ENCODE results near the gene GNGT1. TPM values are rescaled to one million over a fixed set of nuclear protein-coding genes. Genes with fewer than 3 reads are reported as not detected.

Gene GNGT1
- total RNA-seq, 2 donors from 2014 or later, result 0.22 TPM; not detected in 1

DNA sequence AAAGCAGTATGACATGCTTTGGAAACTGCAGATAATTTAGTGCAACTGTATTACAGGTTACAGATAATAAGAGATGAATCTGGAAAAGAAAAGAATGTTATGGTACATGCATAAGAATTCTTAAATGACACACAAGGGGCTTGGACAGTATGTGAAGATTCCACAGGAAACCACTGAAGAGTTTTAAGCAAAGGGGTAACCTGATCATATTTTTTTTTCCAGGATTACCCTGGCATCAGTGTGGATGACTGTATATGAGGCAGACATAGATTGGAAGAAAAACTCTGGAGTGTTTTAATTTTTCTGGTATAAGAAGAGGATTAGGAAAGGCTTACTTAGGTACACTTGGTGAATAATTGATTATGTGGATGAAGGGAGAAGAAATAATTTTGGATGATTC, 23.9 kb upstream of the GNGT1 start:
- Histone ChIP-seq H3K9me3 (ENCODE audit: control insufficient read depth, low read length) (peaks cover 9% of the 10 kb centered on the region), H3K4me1 (ENCODE audit: control insufficient read depth, insufficient read depth, low read length) (no peaks in the 10 kb centered on the region), H3K4me3 (ENCODE audit: low read length) (no peak overlapping the region), H3K27me3 (ENCODE audit: control insufficient read depth, insufficient read depth, low read length, poor library complexity, severe bottlenecking) (no peaks in the 10 kb centered on the region), H3K27ac (ENCODE audit: low read depth, low read length) (no peak overlapping the region), H3K36me3 (ENCODE audit: control insufficient read depth, insufficient read depth, low read length) (no peaks in the 10 kb centered on the region), H3K9ac (ENCODE audit: extremely low read depth, low read length, poor library complexity, severe bottlenecking) (no peak overlapping the region)
- Mint-ChIP-seq H3K36me3 (ENCODE audit: low read depth) (no peaks in the 10 kb centered on the region), H3K9me3 (peaks cover 7% of the 10 kb centered on the region), H3K27me3 (ENCODE audit: insufficient read depth) (peaks cover 2% of the 10 kb centered on the region), H3K27ac (no peak overlapping the region), H3K4me1 (no peaks in the 10 kb centered on the region), H3K4me3 (no peak overlapping the region)
- TF ChIP-seq, protein P1, sequence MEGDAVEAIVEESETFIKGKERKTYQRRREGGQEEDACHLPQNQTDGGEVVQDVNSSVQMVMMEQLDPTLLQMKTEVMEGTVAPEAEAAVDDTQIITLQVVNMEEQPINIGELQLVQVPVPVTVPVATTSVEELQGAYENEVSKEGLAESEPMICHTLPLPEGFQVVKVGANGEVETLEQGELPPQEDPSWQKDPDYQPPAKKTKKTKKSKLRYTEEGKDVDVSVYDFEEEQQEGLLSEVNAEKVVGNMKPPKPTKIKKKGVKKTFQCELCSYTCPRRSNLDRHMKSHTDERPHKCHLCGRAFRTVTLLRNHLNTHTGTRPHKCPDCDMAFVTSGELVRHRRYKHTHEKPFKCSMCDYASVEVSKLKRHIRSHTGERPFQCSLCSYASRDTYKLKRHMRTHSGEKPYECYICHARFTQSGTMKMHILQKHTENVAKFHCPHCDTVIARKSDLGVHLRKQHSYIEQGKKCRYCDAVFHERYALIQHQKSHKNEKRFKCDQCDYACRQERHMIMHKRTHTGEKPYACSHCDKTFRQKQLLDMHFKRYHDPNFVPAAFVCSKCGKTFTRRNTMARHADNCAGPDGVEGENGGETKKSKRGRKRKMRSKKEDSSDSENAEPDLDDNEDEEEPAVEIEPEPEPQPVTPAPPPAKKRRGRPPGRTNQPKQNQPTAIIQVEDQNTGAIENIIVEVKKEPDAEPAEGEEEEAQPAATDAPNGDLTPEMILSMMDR (conservative IDR thresholded peaks at IDR 0.05), result no peak
- DNase-seq, result no peak

DNA sequence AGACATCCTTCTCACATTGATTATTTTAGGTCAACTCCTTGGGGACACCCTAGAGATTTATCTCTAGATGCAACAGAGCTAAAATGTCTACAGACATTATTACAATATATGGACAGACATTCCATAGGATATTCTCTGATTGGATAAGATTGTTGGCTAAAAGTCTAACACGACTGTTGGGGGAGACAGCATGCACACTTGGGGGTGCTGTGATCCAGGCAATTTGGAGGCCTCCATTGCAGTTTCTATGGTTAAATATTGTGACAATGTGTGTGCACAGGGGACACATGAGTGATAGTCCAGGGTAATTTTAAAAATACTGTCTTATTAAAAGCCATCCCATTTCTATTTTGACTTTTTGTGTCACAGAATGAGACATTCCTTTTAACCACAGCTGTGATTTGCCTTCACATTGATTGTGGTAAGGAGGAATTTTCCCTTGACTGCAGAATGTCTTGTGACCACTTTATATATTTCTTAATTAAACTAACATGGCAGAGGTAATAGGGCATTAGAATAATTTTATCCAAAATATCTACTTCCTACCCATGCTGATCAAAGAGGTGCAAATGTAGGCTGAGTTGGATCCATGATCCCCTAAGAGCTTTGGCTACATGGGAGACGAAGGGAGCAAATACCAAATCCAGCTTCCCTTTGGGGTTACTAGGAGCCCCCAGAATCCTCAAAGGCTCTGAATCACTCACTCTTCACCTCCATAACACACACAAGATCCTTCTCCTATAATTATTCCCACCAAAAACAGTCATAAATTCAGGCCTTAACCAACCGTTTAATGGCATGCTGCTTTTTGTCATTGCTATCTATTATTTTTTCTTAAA, 23.1 kb upstream of the GNGT1 start:
- Mint-ChIP-seq H3K36me3 (ENCODE audit: low read depth) (no peaks in the 10 kb centered on the region), H3K9me3 (peaks cover 5% of the 10 kb centered on the region), H3K4me1 (no peaks in the 10 kb centered on the region), H3K4me3 (no peak overlapping the region), H3K27me3 (ENCODE audit: insufficient read depth) (peaks cover 8% of the 10 kb centered on the region), H3K27ac (no peak overlapping the region)
- TF ChIP-seq, protein P1 (conservative IDR thresholded peaks at IDR 0.05), result no peak
- Histone ChIP-seq H3K36me3 (ENCODE audit: control insufficient read depth, insufficient read depth, low read length) (no peaks in the 10 kb centered on the region), H3K27ac (ENCODE audit: low read depth, low read length) (no peak overlapping the region), H3K27me3 (ENCODE audit: control insufficient read depth, insufficient read depth, low read length, poor library complexity, severe bottlenecking) (peaks cover 3% of the 10 kb centered on the region), H3K9me3 (ENCODE audit: control insufficient read depth, low read length) (peaks cover 9% of the 10 kb centered on the region), H3K4me3 (ENCODE audit: low read length) (no peak overlapping the region), H3K9ac (ENCODE audit: extremely low read depth, low read length, poor library complexity, severe bottlenecking) (no peak overlapping the region), H3K4me1 (ENCODE audit: control insufficient read depth, insufficient read depth, low read length) (no peaks in the 10 kb centered on the region)
- no peak for DNase-seq
- WGBS, 2 experiments (ENCODE audit: insufficient coverage in 1 of 2, insufficient read length in 1 of 2), result 92 to 95% methylated on average over 2 to 3 of the region's 3 CpGs

DNA sequence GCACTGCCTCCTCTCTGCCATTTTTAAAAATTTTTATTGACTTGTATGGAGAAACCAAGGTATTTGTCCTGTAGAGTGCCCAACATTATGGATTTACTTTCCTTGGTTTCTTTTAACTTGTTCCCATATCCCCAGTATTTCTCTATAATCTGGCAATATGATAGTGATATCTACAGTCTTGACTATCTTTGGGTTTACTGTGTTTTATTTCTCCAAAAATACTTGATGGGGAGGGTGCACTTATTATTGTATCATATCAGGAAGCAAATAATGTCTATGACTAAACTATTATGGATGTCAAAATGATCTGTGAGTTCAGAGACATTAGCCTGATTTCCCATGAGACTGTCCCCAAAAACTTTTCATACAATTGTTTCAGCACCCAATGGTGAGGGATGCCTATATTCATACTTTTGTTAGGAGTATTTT, 22.4 kb upstream of the GNGT1 start:
- Histone ChIP-seq H3K9me3 (ENCODE audit: control insufficient read depth, low read length) (peaks cover 9% of the 10 kb centered on the region), H3K4me3 (ENCODE audit: low read length) (no peak overlapping the region), H3K9ac (ENCODE audit: extremely low read depth, low read length, poor library complexity, severe bottlenecking) (no peak overlapping the region), H3K27me3 (ENCODE audit: control insufficient read depth, insufficient read depth, low read length, poor library complexity, severe bottlenecking) (peaks cover 9% of the 10 kb centered on the region), H3K36me3 (ENCODE audit: control insufficient read depth, insufficient read depth, low read length) (no peaks in the 10 kb centered on the region), H3K27ac (ENCODE audit: low read depth, low read length) (no peak overlapping the region), H3K4me1 (ENCODE audit: control insufficient read depth, insufficient read depth, low read length) (no peaks in the 10 kb centered on the region)
- Mint-ChIP-seq H3K27me3 (ENCODE audit: insufficient read depth) (peaks cover 15% of the 10 kb centered on the region), H3K4me1 (no peaks in the 10 kb centered on the region), H3K27ac (no peak overlapping the region), H3K9me3 (peaks cover 5% of the 10 kb centered on the region), H3K4me3 (no peak overlapping the region), H3K36me3 (ENCODE audit: low read depth) (no peaks in the 10 kb centered on the region)
- no peak for DNase-seq
- TF ChIP-seq, protein P1 (conservative IDR thresholded peaks at IDR 0.05), result no peak

Data from endodermal cell (in vitro differentiated cells).